PC-3 (cell line): ENCODE measurements around the gene SLC9A9.

Experiments used
- EZH2 ChIP-seq: fragments of 300-600 bp; sonication (generic); IDR thresholded peaks from one replicate; pipeline ENCODE4 v1.6.1; 2017; ENCODE audit warnings: antibody characterized with exemption, mild to moderate bottlenecking, low read length; ENCODE audit not compliant: unreplicated experiment
- EZH2phosphoT487 ChIP-seq: fragments of 300-600 bp; sonication (generic); IDR thresholded peaks from 2 replicates; pipeline ENCODE4 v1.6.1; 2018; ENCODE audit warnings: mild to moderate bottlenecking, antibody characterized with exemption, low read length, borderline replicate concordance
- TF ChIP-seq, protein P1 (sequence below): fragments of 300-600 bp; sonication (generic); conservative IDR thresholded peaks from 2 replicates; pipeline ENCODE4 v1.5.1; 2017; ENCODE audit warnings: antibody characterized with exemption, low read depth, mild to moderate bottlenecking, low read length

DNA sequence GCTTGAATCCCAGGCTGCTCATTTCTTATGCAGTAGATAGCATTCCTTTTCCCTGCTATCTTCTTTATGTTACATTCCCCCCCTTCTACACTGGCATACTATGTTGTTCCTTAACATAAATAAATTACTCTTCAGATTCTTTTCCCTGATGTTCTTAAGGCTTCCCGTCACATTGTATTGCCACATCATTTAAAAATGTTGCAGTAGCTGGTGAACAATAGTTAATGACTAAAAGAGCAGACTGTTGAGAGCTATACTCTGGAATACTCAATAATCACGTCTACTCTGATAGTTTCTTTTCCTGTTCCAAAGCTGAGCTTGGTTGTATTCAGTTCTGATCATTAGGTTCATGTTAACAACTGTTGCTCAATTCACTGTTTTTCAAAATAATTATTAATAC is 508.8 kb downstream of the SLC9A9 start:
- TF ChIP-seq EZH2phosphoT487, result no peak
- TF ChIP-seq, protein P1, sequence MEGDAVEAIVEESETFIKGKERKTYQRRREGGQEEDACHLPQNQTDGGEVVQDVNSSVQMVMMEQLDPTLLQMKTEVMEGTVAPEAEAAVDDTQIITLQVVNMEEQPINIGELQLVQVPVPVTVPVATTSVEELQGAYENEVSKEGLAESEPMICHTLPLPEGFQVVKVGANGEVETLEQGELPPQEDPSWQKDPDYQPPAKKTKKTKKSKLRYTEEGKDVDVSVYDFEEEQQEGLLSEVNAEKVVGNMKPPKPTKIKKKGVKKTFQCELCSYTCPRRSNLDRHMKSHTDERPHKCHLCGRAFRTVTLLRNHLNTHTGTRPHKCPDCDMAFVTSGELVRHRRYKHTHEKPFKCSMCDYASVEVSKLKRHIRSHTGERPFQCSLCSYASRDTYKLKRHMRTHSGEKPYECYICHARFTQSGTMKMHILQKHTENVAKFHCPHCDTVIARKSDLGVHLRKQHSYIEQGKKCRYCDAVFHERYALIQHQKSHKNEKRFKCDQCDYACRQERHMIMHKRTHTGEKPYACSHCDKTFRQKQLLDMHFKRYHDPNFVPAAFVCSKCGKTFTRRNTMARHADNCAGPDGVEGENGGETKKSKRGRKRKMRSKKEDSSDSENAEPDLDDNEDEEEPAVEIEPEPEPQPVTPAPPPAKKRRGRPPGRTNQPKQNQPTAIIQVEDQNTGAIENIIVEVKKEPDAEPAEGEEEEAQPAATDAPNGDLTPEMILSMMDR, result no peak
- TF ChIP-seq EZH2, result no peak
